HEK293T (cell line): ENCODE results near the gene KRR1.
"Not testable (repeated sequence)": the region's sequence is repeated elsewhere in the genome, so short reads cannot be mapped to it uniquely, and the experiment has no call there.

ENCODE experiments used
- CTCF ChIA-PET: fragments of 350-600 bp; formaldehyde crosslinking; extraction: SDS; loops from one replicate; lab custom pipeline; 2021; ENCODE audit warnings: antibody characterized with exemption, inconsistent platforms; lab: Yijun Ruan, JAX
- POLR2A ChIA-PET: fragments of 350-600 bp; formaldehyde crosslinking; extraction: SDS; loops from one replicate; lab custom pipeline; 2020; ENCODE audit warnings: antibody characterized with exemption, inconsistent platforms; lab: Yijun Ruan, JAX
- DNase-seq: peaks from one replicate; pipeline ENCODE4 v3.0.0; 2012; ENCODE audit warnings: mixed read lengths; ENCODE audit errors: extremely low spot score
- ARNT ChIP-seq: fragments of 450-650 bp; IDR thresholded peaks from 2 replicates; pipeline ENCODE4 v1.6.1; 2017; ENCODE audit warnings: mild to moderate bottlenecking
- BHLHE40 ChIP-seq: fragments of 450-650 bp; IDR thresholded peaks from 2 replicates; pipeline ENCODE4 v1.6.1; 2016; ENCODE audit warnings: mild to moderate bottlenecking, moderate library complexity, borderline replicate concordance
- CTBP1 ChIP-seq: fragments of 450-650 bp; IDR thresholded peaks from 2 replicates; pipeline ENCODE4 v1.6.1; 2016; ENCODE audit warnings: borderline replicate concordance
- ELF4 ChIP-seq: fragments of 450-650 bp; IDR thresholded peaks from 2 replicates; pipeline ENCODE4 v1.6.1; 2017; ENCODE audit warnings: antibody characterized with exemption
- FOXA1 ChIP-seq: fragments of 450-650 bp; IDR thresholded peaks from 2 replicates; pipeline ENCODE4 v1.6.1; 2016; ENCODE audit warnings: mild to moderate bottlenecking
- FOXK2 ChIP-seq: fragments of 450-650 bp; IDR thresholded peaks from 2 replicates; pipeline ENCODE4 v1.6.1; 2016; ENCODE audit warnings: mild to moderate bottlenecking
- FOXM1 ChIP-seq: fragments of 450-650 bp; IDR thresholded peaks from 2 replicates; pipeline ENCODE4 v1.6.1; 2017; ENCODE audit warnings: mild to moderate bottlenecking, borderline replicate concordance
- HDGF ChIP-seq: fragments of 450-650 bp; IDR thresholded peaks from 2 replicates; pipeline ENCODE4 v1.6.1; 2017; ENCODE audit warnings: antibody characterized with exemption, borderline replicate concordance
- L3MBTL2 ChIP-seq: fragments of 450-650 bp; conservative IDR thresholded peaks from 2 replicates; pipeline ENCODE4 v1.6.1; 2016; ENCODE audit warnings: mild to moderate bottlenecking
- LEF1 ChIP-seq: fragments of 450-650 bp; IDR thresholded peaks from 2 replicates; pipeline ENCODE4 v1.6.1; 2017; ENCODE audit warnings: mild to moderate bottlenecking, borderline replicate concordance
- NFRKB ChIP-seq: fragments of 450-650 bp; IDR thresholded peaks from 2 replicates; pipeline ENCODE4 v1.6.1; 2016; ENCODE audit warnings: mild to moderate bottlenecking, moderate library complexity
- SP1 ChIP-seq: fragments of 450-650 bp; IDR thresholded peaks from 2 replicates; pipeline ENCODE4 v1.6.1; 2017
- SUZ12 ChIP-seq: fragments of 450-650 bp; IDR thresholded peaks from 2 replicates; pipeline ENCODE4 v1.6.1; 2016; ENCODE audit warnings: mild to moderate bottlenecking
- TARDBP ChIP-seq: fragments of 450-650 bp; IDR thresholded peaks from 2 replicates; pipeline ENCODE4 v1.6.1; 2016
- ZNF384 ChIP-seq: fragments of 450-650 bp; IDR thresholded peaks from 2 replicates; pipeline ENCODE4 v1.6.1; 2016
- TF ChIP-seq, protein P1 (sequence below): fragments of 450-650 bp; IDR thresholded peaks from 2 replicates; pipeline ENCODE4 v1.6.1; 2016

KRR1 gene

GRCh38 chr12:75488553-75488952 is 22.9 kb downstream of the KRR1 start:
- CTCF ChIA-PET: no interaction called here
- POLR2A ChIA-PET: no interaction called here
- TF ChIP-seq, protein P1, sequence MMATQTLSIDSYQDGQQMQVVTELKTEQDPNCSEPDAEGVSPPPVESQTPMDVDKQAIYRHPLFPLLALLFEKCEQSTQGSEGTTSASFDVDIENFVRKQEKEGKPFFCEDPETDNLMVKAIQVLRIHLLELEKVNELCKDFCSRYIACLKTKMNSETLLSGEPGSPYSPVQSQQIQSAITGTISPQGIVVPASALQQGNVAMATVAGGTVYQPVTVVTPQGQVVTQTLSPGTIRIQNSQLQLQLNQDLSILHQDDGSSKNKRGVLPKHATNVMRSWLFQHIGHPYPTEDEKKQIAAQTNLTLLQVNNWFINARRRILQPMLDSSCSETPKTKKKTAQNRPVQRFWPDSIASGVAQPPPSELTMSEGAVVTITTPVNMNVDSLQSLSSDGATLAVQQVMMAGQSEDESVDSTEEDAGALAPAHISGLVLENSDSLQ: no peak
- no peak for TF ChIP-seq FOXK2
- no peak for TF ChIP-seq SP1
- no peak for TF ChIP-seq HDGF
- TF ChIP-seq BHLHE40: no peak
- no peak for TF ChIP-seq FOXA1
- TF ChIP-seq SUZ12: no peak
- peak; percentile 36 for DNase-seq

- POLR2A ChIA-PET: no interaction called here
Measured at GRCh38 chr12:75487308-75487707, 24.1 kb downstream of the KRR1 start.

GRCh38 chr12:75484450-75484849 is 27.0 kb downstream of the KRR1 start:
- CTCF ChIA-PET: interaction anchor here (0.6 to 1.4 kb wide), 7 partner anchors 8 to 733 kb away, joined by 3 to 4 read pairs (median 3); partner anchors contain the start of gene GLIPR1L2
- POLR2A ChIA-PET: interaction anchor here (1.0 kb wide), 1 partner anchor 94 kb away, joined by 3 read pairs; the partner anchor contains the start of gene GLIPR1L2
- DNase-seq: not testable (repeated sequence)

More at GRCh38 chr12:75487308-75487707, 24.1 kb downstream of the KRR1 start:
- CTCF ChIA-PET: no interaction called here
- DNase-seq: no peak
- TF ChIP-seq ELF4 (no peak), TARDBP (no peak), LEF1 (no peak), BHLHE40 (no peak), FOXM1 (no peak), CTBP1 (no peak), NFRKB (no peak), FOXA1 (no peak), HDGF (no peak), SUZ12 (no peak), ZNF384 (no peak)

DNA sequence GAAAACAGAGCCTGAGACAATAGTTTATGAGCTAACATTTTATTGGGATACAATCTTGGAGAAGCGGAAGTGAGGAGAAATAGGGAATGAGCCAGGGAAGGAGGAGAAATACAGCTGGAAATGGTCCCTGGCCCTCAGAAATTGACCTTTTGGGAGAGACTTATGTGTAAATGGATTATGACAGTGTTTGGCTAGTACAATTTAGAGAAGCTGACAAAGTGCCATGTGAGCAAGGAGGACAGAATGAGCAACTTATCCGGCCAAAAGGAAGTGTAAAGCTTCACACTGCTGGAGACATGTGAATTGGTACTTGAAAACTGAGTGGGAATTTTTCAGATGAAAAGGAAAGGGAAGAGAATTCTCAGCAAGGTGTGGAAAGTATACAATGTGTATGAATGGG is 28.0 kb downstream of the KRR1 start:
- CTCF ChIA-PET: interaction anchor here (0.6 to 0.7 kb wide), 2 partner anchors 18 to 789 kb away, joined by 3 read pairs; no protein-coding TSS in a partner anchor
- no peak for DNase-seq
- POLR2A ChIA-PET: interaction anchor here (1.0 to 1.1 kb wide), 2 partner anchors 28 to 93 kb away, joined by 3 read pairs; partner anchors contain the start of genes GLIPR1L2 and KRR1
- TF ChIP-seq FOXM1: no peak
- TF ChIP-seq FOXA1: no peak
- TF ChIP-seq, protein P1: no peak
- no peak for TF ChIP-seq L3MBTL2
- TF ChIP-seq ZNF384: no peak
- TF ChIP-seq LEF1: no peak
- no peak for TF ChIP-seq ELF4
- no peak for TF ChIP-seq SUZ12
- TF ChIP-seq ARNT: no peak
- no peak for TF ChIP-seq SP1
- no peak for TF ChIP-seq FOXK2
- TF ChIP-seq BHLHE40: no peak
- TF ChIP-seq TARDBP: no peak
- TF ChIP-seq CTBP1: no peak
- no peak for TF ChIP-seq HDGF
- TF ChIP-seq NFRKB: no peak

DNA sequence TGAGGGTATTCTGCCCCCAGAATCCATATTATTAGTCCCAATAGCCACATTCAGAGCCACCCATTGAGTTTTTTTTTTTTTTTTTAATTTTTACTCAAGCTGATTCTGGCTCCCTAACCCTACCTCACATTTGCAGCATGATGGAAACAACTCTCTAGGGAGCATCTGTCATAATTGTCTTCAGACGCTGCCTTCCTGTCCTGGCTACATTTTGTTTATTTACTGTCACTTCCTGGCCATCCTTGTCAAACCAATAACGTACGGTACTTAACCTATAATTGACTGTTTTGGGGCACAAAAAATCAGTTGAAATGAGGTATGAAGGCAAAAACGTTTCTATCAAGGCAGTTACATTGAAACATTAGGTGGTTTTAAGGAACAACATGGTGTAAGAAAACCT is 28.8 kb downstream of the KRR1 start:
- ChIA-PET CTCF (interaction anchor here (0.7 kb wide), 1 partner anchor 19 kb away, joined by 3 read pairs; no protein-coding TSS in a partner anchor), POLR2A (interaction anchor here (1.1 kb wide), 1 partner anchor 29 kb away, joined by 3 read pairs; the partner anchor contains the start of gene KRR1)
- DNase-seq: no peak
- no peak for TF ChIP-seq L3MBTL2
- no peak for TF ChIP-seq FOXK2
- TF ChIP-seq SUZ12: no peak
- no peak for TF ChIP-seq ELF4
- no peak for TF ChIP-seq TARDBP
- TF ChIP-seq ARNT: no peak
- no peak for TF ChIP-seq BHLHE40

- POLR2A ChIA-PET: no interaction called here
- DNase-seq: no peak
- TF ChIP-seq ELF4 (no peak), CTBP1 (no peak), ARNT (no peak), BHLHE40 (no peak), FOXM1 (no peak), SP1 (no peak), SUZ12 (no peak), NFRKB (no peak), FOXK2 (no peak), ZNF384 (no peak), FOXA1 (no peak), HDGF (no peak), LEF1 (no peak), L3MBTL2 (no peak), TARDBP (no peak)
- TF ChIP-seq, protein P1: no peak
- CTCF ChIA-PET: no interaction called here
Measured at GRCh38 chr12:75481774-75482173, 29.6 kb downstream of the KRR1 start.
